ENCODE measurements around the gene ULK1. TPM values are rescaled to one million over a fixed set of nuclear protein-coding genes. Genes with fewer than 3 reads are reported as not detected.
A peak's percentile ranks its signal among the peaks of the same experiment; 100 is the strongest.

ULK1 gene
- total and polyA plus RNA-seq, 4 donors, result 15.4 to 32.8 (median 22.8) TPM

DNA sequence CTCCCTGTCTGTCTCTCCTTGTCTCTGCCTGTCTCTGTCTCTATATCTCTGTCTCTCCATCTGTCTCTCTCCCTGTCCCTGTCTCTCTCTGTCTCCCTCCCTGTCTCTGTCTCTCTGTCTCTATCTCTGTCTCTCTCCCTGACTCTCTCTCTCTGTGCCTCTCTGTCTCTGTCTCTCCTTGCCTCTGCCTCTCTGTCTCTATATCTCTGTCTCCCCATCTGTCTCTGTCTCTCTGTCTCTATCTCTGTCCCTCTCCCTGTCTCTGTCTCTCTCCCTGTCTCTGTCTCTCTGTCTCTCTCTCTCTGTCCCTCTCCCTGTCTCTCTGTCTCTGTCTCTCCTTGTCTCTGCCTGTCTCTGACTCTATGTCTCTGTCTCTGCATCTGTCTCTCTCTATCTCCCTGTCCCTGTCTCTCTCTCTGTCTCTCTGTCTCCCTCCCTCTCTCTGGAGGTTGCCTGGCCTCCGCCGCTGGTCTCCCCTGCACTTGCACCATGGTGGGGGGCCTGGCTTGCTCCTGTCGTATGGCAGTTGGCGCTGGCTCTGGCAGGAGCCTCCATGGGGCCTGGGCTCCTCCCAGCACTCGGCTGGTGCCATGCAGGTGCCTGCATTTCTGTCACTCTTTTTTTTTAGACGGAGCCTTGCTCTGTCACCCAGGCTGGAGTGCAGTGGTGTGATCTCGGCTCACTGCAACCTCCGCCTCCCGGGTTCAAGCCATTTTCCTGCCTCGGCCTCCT, 37.9 kb upstream of the ULK1 start:
- Histone ChIP-seq H3K27me3 (ENCODE audit: control insufficient read depth in 3 of 3, insufficient read depth in 3 of 3, low read length in 2 of 3) (peaks cover 0 to 3% (median 2%) of the 10 kb centered on the region in 3 donors), H3K4me1 (ENCODE audit: control insufficient read depth in 5 of 5, insufficient read depth in 5 of 5, low read length in 5 of 5) (peaks cover 0 to 8% (median 0%) of the 10 kb centered on the region in 5 donors), H3K36me3 (ENCODE audit: control insufficient read depth in 4 of 4, insufficient read depth in 4 of 4, low read length in 4 of 4) (no peaks in the 10 kb centered on the region), H3K4me3 (no peak overlapping the region), H3K27ac (ENCODE audit: low read depth in 1 of 2, low read length in 1 of 2) (no peak overlapping the region), H3K9me3 (ENCODE audit: control insufficient read depth in 4 of 4, insufficient read depth in 3 of 4, low read length in 3 of 4) (no peaks in the 10 kb centered on the region), H3K9ac (ENCODE audit: insufficient read depth in 1 of 2, low read length in 2 of 2) (no peak overlapping the region)
- no peak for TF ChIP-seq CTCF (IDR thresholded peaks at IDR 0.05; ENCODE audit: control extremely low read depth, extremely low read depth)
- 89% methylated on average over 10 of the region's 10 CpGs for WGBS, 2 donors
- ATAC-seq (ENCODE audit: insufficient read depth, low FRiP score) (no peak), DNase-seq (no peak)

- peaks cover 0 to 3% (median 2%) of the 10 kb centered on the region in 3 donors for H3K27me3 ChIP-seq (ENCODE audit: control insufficient read depth in 3 of 3, insufficient read depth in 3 of 3, low read length in 2 of 3)
- no peaks in the 10 kb centered on the region for H3K36me3 ChIP-seq (ENCODE audit: control insufficient read depth in 4 of 4, insufficient read depth in 4 of 4, low read length in 4 of 4)
- H3K9ac ChIP-seq (ENCODE audit: insufficient read depth in 1 of 2, low read length in 2 of 2), result no peak overlapping the region
- H3K9me3 ChIP-seq (ENCODE audit: control insufficient read depth in 4 of 4, insufficient read depth in 3 of 4, low read length in 3 of 4), result peaks cover 0 to 1% (median 0%) of the 10 kb centered on the region in 4 donors
- WGBS, 2 donors, result 77 to 88% methylated on average over 21 of the region's 21 CpGs
- DNase-seq (no peak), ATAC-seq (ENCODE audit: insufficient read depth, low FRiP score) (no peak)
- no peak overlapping the region for H3K27ac ChIP-seq (ENCODE audit: low read depth in 1 of 2, low read length in 1 of 2)
- H3K4me1 ChIP-seq (ENCODE audit: control insufficient read depth in 5 of 5, insufficient read depth in 5 of 5, low read length in 5 of 5), result peaks cover 0 to 8% (median 0%) of the 10 kb centered on the region in 5 donors
- no peak overlapping the region for H3K4me3 ChIP-seq
- TF ChIP-seq CTCF (IDR thresholded peaks at IDR 0.05; ENCODE audit: control extremely low read depth, extremely low read depth), result no peak
Measured at GRCh38 chr12:131857908-131858850, 36.2 kb upstream of the ULK1 start.

DNA sequence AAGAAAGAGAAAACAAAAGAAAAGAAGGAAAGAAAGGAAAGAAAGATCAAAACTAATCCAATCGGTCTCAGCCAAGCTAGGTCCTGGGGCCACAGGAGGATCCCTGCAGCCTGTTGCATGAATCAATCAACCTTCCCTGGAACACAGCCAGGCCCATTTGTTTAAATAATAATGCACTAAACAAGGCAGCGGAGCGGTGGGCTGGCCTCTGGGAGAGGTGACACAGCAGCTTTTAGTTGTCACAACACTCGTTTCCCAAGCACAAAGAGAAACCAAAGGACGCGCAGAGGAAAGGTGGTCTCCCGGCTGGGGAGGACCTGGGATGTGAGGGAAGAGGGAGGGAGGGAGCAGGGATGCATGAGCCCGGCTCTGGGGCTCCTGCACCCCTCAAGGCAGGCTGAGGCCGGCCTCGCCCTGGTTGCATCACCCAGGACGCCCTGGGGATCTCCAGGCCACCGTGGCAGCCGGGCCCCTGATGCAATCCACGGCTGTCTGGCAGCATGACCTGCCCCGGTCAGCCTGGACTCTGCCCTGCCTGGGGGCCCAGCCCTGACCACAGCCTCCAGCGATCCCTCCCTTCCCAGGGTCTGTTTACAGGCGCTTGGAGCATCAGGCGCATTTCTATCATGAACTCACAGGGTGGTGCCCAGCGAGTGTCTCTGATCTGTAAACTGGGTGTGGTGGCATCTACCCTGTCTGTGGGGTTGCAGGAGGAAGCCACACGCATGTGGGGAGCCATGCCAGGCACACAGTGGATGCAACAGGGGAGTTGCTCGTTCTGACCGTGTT, 33.8 kb upstream of the ULK1 start:
- Histone ChIP-seq H3K9ac (ENCODE audit: insufficient read depth in 1 of 2, low read length in 2 of 2) (no peak overlapping the region), H3K36me3 (ENCODE audit: control insufficient read depth in 4 of 4, insufficient read depth in 4 of 4, low read length in 4 of 4) (no peaks in the 10 kb centered on the region), H3K4me3 (no peak overlapping the region), H3K4me1 (ENCODE audit: control insufficient read depth in 5 of 5, insufficient read depth in 5 of 5, low read length in 5 of 5) (peaks cover 0 to 8% (median 0%) of the 10 kb centered on the region in 5 donors), H3K27me3 (ENCODE audit: control insufficient read depth in 3 of 3, insufficient read depth in 3 of 3, low read length in 2 of 3) (peaks cover 0 to 2% (median 0%) of the 10 kb centered on the region in 3 donors), H3K9me3 (ENCODE audit: control insufficient read depth in 4 of 4, insufficient read depth in 3 of 4, low read length in 3 of 4) (peaks cover 0 to 1% (median 0%) of the 10 kb centered on the region in 4 donors), H3K27ac (ENCODE audit: low read depth in 1 of 2, low read length in 1 of 2) (no peak overlapping the region)
- no peak for TF ChIP-seq CTCF (IDR thresholded peaks at IDR 0.05; ENCODE audit: control extremely low read depth, extremely low read depth)
- 16 to 22% methylated on average over 22 of the region's 22 CpGs for WGBS, 2 donors
- ATAC-seq (ENCODE audit: insufficient read depth, low FRiP score) (peak; percentile 48), DNase-seq (peak in 2 of 3 donors; percentile 54 to 61)
